Stimulated activated CD4-positive, alpha-beta T cell treated with anti-CD3 and anti-CD28 coated beads, TNF-alpha, amount 100 ng/mL, for 4 hours (primary cell): ENCODE data around the gene MYL7.
"Not testable (repeated sequence)": the region's sequence is repeated elsewhere in the genome, so short reads cannot be mapped to it uniquely, and the experiment has no call there.

Source experiments
- DNase-seq, 3 experiments: peaks; one replicate each; pipeline ENCODE4 v3.0.0-alpha.2; 2020; ENCODE audit warnings: low read depth in 3 of 3

Gene MYL7, protein sequence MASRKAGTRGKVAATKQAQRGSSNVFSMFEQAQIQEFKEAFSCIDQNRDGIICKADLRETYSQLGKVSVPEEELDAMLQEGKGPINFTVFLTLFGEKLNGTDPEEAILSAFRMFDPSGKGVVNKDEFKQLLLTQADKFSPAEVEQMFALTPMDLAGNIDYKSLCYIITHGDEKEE

DNA sequence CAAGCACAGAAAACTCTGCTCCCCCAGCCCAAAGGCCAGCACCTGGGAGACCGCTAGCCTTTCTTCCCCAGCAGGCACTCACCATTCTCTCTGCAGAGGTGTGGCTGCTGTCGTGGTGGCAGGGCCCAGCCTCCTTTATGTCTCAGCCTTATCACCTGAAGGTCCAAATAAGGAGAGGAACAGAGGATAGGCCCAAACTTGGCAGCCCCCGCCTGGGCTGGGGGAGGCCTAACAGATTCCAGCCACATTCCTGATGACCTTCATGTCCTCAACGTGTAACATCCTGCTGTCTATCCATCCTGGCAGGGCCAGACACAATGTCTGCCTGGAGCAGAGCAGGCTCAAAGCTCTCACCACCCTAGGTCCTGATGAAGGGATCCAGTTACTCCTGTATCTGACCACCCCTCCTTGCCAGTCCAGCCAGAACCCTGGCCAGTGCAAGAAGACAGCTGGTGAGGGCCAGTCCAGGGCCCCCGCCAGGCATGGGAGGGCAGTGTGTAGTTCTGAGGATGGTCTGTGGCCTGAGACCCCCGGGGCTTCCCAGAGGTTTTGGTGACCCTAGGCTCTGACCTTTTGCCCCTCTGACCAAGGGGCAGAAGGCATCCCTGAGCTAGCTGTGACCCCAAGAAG is at the start of gene MYL7:
Gene MYL7, minus strand, starts transcription at position 112 of the 630 bp plus-strand sequence. Its CDS starts 27 bp downstream, at position 85.
- no peak for DNase-seq

DNA sequence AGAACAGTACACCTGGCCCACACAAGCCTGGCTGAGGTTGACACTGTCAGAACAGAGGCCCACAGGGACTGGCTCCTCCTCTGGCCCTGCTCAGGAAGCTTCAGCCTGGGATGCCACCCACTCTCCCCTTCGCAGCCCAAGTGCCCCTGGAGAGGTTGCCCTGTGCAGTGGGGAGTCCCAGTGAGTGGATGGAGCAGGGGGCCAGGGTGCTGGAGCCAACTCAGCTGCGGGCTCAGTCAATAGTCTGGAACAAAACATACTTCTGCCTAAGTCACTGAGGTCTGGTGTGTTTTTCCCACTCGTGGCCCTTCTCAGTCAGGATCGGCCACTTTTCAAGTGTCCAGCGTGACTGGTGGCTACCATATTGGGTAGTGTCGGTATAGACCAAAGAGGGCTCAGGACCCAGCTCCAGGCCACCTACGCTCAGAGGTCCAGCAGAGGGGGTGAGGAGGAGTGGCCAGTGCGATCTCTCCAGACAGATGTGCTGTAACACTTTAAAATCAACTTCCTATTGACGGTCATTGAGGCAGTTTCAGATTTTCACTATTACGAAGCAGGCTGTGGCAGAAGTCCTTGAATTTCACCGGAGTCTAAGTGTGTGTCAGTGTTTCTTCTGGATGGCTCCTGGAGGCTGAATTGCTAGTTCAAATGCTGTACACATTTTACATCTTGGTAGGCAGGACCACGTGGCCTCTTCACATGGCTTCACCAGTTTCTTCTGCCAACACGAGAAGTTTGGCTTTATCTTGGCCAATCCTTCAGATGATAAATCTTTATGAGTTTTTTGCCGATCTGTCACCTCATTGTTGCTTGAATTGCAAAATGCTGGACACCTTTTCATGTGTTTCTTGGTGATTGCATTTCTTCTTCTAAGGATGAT is 49.1 kb upstream of the MYL7 start:
- DNase-seq, result no peak

DNA sequence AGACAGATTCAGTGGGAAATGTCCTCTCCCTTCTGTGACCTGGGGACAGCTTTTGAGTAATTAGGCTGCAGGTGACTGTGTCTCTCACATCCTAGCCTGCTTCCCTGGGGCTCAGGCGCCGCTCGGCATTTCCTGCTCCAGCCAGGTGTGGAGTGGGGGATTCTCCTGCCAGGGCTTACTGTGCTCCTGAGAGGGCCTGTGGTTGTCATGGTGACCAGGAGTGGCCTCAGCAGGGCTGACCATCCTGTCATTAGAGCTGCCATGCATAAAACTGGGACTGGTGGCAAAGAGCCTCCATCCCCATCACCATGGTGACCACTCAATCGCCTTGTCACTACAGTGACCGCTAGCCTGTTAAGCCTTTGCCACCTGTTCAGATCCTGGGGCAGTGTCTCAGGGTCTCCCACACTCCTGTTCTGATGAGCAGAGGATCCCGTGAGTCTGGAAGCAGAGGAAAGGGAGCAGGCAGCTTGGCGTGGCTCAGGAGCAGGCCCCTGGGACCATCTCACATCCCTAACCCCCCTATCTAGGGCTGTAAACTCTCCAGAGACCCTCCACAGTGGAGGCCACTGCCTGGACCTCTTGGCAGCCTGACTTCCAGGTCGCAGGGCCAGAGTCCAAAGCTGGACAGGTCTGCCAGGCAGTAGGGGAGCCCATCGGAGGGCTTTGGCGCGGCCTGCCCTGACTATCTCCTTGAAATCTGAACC is 48.3 kb upstream of the MYL7 start, which contains the start of gene GCK:
Gene GCK, minus strand, starts transcription at position 154 of the 707 bp plus-strand sequence. CDS start 486 bp downstream, outside the sequence.
- no peak for DNase-seq

DNA sequence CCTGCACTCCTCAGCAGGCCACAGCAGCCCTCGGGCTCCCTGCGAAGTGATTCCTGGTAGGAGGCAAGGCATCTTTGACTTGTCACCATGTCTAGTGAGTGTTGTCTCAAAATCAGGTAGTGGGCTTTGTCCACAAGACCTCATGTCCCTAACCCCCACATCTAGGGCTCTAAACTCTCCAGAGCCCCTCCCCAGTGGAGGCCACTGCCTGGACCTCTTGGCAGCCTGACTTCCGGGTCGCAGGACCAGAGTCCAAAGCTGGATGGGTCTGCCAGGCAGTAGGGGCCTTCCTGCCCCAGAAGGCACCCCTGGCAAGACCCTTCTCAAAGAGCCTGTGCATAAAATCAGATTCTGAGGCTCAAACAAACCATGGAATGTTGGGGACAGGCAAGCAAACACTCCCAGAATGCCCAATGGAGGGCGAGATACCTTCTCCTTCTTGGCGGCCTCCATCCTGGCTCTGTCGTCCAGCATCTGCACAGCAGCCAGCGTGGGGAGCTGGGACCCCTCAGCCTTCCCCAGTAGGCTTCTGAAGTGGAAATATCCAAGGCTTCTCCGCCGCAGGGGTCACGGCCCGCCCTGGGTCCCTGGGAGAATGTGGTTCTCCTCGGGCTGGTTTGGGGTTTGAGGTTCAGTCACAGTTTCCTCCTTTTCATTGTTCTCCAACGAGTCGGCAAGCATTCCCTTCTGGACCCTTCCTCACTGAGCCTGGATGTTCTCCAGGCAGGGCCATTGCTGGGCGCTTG is 47.5 kb upstream of the MYL7 start:
- no peak for DNase-seq

DNA sequence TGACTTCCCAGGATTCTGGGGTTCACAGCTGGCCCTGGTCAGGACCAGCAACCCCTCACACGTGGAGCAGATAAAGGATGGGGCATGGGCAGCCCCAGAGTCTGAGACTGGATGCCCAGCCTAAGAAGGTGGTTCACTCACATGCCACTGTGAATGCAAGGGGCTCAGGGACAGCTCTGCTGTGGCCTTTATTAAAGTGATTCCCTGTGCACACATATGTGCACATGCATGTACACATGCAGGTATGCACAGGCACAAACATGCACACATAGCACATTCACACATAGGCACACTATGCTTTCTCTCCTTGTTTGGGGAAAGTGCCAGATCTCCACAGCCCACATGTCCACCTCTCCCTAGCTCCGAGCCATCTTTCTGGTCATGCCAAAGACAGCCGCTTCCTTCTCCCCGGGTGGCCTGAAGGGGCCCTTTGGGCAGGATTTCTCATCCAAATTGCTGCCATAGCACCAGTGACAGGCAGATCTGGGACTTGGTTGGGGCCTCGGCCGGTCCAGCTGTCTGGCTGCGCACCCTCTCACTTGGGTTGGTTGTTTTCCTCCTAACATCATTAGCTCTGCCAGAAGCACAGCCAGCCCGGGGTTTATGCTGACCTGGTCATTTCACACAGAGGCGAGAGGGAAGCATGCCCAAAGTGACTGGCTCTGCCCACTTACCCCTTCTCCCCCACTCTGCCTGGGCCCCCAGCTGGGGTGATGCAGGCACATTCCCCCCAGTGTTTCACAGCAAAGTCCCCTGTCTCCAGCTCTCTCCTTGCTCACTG is 46.7 kb upstream of the MYL7 start:
- no peak for DNase-seq

DNA sequence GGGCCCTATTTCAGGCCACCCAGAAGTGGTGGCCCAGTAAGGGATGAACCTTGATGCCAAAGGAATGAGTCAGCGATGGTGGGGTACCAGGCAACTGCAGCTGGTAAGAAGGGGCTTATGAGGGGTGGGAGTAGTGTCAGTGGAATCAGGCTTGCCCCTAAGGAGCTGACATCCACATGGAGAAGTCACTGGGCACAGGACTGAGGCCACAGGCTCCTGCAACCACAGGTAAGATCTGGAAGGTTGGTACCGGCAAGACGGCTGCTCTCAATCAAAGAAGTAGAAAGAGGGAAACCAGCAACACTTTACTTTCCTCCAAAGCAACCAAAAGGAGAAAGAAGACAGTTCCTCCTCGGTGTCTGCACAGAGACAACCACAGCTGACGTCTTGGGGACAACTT is 45.6 kb upstream of the MYL7 start:
- DNase-seq, result no peak

DNA sequence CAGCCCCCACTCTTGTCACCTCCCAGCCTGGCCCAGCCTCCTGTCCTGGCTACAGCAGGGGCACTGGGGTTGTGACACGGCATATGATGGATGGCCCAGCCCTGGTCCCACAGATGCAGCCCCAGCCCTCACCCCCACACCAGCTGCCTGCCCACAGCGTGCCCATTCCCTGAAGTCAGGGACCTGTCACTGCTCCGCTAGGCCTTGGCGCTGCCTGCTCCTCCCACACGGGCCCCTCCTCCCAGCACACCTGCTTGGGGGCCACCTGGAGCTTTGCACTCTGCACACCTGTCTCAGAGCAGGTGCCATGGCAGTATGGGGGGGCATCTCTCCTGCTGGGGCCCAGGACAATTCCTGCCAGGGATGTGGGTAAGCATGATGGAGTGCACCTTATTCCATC is 44.6 kb upstream of the MYL7 start:
- no peak for DNase-seq

DNA sequence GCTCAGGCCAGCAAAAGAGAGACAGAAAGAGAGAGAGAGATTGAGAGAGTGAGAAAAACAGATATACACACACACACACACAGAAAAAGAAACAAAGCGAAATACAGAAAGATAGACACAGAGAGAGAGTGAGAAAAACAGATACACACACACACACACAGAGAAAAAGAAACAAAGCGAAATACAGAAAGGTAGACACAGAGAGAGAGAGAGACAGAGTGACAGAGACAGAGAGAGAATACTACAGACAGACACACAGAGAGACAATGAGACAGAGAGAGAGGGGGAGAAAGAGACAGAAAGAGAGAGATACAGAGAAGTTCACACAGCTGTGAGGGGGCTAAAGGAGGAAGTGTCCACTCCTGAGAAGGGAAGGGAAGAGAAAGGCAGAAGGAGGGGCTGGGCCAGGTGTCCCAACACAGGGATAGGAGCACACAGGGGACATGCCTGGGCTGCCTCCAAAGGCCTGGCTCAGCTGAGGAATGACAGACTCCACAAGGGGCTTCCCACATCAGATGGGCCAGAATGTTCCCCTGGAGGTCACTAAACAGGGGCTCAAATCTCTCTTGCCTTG is 43.8 kb upstream of the MYL7 start:
- no peak for DNase-seq

DNA sequence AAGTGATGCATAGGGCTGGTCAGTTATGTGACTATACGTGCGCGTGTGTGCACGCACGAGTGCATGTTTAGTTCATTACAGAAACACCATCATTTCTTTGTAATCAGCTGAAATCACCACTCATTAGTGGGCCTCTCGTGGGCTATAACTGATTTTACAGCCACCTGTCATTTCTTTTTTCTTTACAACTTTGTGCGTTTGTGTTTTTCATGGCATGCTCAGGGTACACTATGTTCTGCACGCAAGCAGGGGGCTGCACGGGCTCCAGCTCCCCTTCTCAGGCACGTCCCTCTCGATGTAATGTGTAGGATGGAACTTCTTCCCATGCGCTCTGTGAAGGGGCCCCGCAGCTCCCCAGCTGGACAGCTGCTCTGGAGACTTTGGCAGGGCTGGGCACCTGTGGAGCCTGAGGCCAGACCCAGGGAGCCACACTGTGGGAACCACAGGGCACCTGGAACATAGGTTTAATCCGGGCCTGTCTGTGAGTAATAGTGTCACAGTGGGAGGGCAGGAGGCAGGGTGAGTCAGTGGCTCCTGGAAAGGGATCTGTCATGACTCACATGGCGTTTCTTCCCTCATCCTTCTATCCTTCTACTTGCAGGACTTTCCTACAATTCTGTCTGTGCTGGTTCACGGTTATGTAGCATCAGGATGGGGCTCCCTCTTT is 43.2 kb upstream of the MYL7 start:
- no peak for DNase-seq

DNA sequence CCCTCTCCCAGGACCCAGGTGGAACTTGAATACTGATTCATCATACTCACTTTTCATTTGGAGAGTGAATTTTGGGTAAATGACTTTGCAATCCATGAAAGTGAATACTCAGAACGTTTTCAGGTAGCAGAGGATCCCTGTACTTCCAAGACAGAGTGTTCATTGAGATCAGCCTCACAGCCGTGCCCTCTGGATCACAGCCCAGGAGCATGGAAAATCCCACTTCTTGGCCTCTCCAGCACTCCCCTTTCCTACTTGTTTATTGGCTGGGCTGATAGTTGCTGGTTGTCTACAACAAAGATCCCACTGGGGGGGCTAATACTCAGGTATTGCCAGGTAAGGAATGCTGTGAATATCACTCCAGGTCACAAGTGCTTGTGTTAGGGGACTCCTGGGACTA is 42.3 kb upstream of the MYL7 start:
- DNase-seq, result no peak

DNA sequence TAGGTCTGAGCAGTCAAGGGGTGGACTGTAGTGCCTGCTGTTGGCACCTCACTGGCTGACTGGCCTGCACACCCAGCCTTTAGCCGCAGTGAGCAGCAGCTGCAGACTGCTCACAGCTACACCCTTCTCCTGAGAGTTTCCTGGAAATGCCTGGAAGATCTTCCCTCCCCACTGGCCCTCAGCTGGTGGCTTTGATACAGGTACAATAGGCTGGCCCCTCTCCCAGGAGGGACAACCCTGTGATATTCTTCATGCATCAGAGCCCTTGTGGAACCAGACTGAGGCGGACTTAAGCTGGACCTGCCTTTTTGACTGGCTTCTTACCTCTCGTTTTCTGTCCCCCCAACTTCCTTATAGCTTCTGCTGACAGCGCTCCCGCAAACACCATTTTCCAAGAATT is 41.7 kb upstream of the MYL7 start:
- DNase-seq, result no peak

DNA sequence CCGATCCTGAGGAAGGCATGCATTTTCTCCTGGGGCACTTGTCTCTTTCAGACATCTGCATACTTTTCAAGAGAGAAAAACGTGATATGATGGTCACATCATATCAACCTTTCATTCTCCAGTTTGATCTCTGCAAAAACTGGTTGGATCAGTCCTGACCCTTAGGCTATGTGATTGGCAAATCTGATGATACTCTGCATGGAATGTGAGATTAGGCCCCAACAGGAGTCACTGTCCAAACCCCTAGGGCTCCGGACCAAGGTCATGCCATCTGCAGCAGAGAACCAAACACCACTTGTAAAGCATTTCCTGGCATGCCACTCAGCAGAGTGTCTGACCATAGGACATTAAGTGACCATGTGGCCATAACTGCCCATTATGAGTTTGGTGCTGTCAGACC is 39.5 kb upstream of the MYL7 start:
- no peak for DNase-seq

DNA sequence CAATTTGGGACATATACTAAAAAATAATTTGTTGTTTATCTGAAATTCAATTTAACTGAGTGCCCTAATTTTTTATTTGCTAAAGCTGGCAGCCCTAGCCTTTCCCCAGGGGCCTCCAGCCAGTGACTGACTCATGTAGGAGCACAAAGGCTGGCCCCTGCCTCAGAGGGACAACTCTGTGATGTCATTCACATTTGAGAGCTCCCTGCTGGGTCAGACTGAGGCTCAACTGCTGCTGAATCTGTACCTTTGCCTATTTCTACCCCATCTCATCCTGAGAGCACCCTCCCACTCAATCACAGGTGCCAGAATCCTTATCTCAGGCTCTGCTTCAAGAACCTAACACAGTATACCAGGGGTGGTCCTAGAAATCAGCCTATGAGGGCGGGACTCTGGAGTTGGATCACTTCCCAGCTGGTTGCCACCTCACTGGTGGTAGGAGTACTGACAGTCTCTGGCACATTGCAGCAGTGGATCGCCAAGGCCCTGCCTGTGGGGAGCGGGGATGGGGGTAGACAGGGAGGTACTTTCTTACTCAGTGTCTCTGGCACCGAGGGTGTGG is 36.5 kb upstream of the MYL7 start:
- DNase-seq, result no peak

DNA sequence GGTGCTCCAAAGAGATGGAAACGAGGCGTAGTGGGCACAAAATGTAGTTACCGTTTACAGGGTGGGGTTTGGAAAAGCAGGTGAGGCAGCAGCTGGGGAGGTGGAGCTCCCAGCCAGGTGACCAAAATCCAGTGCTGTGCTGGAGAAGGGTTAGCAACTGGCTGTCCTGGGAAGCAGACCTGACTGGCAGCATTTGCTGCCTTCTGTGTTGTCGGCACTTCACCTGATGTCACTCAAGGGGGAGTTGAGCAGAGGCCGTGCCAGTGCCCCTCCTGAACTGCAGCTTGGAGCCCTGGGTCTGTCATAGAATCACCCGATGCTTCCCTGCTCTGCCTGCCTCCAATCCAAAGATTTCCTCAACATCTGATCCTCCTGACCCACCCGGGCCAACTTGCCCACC is 35.4 kb upstream of the MYL7 start:
- DNase-seq, result no peak

DNA sequence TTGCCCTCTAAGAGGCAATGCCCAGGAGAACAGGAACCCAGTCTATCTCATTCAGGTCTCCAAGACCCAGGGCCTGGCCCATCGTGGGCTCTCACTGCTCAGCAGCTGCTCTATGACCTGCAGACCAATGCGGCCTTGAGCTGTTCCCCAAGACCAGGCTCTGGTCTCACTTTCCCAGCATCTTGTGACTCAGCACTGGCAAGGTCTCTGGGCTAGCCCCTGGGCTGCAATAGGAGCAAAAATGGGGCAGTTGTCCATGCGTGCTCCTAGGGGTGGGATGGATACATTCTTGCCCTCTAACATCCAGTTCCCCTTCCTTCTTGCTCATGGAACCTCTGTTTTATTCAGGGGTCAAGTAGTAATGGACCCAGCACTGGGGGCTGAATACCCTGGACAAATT is 34.6 kb upstream of the MYL7 start:
- no peak for DNase-seq

DNA sequence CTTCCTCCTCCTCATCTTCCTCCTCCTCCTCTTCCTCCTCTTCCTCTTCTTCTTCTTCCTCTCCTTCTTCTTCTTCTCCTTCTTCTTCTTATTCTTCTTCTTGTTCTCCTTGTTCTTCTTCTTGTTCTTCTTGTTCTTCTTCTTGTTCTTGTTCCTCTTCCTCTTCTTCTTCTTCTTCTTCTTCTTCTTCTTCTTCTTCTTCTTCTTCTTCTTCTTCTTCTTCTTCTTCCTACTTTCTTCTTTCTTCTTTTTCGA is 33.5 kb upstream of the MYL7 start:
- not testable (repeated sequence) for DNase-seq

DNA sequence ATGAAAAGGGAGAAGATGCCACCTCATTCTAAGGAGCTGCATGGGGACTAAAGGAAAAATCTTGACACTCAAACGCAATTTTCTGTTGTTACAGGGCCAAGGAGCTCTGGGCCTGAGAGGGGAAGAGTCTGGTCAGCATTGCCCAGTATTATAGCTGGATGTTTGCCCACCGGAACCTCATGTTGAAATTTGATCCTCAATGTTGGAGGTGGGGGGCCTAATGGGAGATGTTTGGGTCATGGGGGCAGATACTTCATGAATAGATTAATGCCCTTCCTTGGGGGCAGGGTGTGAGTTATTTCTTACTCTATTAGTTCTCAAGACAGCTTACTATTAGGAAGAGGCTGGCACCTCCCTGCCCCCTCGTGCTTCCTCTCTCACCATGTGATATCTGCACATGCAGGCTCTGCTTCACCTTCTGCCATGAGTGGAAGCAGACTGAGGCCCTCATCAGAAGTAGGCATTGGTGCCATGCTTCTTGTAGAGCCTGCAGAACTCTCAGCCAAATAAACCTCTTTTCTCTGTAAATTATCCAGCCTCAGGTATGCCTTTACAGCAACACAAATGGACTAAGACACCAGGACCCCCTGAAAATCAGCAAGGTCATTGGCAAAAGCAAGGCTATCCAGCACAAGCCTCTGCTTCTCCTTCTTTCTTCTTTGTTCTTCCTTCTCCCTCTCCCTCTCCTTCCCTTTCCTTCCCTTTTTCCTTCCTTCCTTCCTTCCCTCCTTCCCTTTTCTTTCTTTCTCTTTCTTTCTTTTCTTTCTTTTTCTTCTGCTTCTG is 33.0 kb upstream of the MYL7 start:
- no peak for DNase-seq

DNA sequence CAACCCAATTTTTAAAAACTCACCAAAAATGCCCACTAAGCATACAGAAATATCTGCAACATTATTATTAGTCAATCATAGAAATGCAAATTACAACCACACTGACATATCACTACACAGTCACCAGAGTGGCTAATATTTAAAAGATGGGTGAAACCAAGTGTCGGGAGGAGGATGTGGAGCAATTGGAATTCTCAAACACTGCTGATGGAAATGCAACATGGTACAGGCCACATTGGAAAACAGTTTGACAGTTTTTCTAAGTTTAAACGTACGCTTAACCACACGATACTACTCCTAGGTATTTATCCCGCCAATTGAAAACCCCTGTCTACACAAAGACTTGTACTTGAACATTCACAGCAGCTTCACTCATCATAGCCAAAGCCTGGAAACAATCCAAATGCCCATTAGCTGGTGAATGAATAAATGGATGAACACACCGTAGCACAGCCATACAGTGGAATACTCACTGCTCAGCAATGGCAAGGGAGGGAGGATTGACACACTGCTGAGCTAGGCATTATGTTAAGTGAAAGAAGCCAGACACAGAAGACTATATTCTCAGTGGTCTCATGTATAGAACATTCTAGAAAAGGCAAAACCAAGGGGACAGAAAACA is 31.8 kb upstream of the MYL7 start:
- no peak for DNase-seq

DNA sequence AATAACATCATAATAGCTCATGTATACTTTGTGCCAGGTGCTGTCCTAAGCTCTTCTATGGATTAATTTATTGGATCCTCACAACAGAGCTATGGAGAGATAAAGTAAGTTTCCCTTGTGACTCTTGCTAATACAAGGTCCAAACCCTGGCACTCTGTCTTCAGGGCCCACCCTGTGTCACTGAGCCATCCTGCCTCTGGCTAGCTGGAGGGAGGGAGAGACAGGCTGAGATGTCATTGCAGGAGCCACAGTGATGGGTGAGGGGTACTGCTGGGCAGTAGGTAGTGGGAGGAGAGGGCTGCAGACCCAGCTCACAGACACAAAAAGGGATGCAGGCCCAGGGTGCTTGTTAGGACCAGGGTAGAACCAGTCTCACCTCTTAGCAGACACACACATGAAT is 31.2 kb upstream of the MYL7 start:
- no peak for DNase-seq
